T-helper 2 cell treated with Interferon-gamma antibody and Interleukin-4, amounts not matched to agents 100 ng/mL and 5 ng/mL, for 36 hours (primary cell): Measurements from ENCODE around the gene CCDC148. TPM values are rescaled to one million over a fixed set of nuclear protein-coding genes. Genes with fewer than 3 reads are reported as not detected.
"Not testable (repeated sequence)": the region's sequence is repeated elsewhere in the genome, so short reads cannot be mapped to it uniquely, and the experiment has no call there.

Experiments
- intact Hi-C: fragments of 100-400 bp; cut with micrococcal nuclease; formaldehyde crosslinking; loops from one replicate; pipeline ENCODE4 v1.15.1; 2023
- total RNA-seq: library from RNA; stranded (reverse); gene quantifications from 2 replicates; pipeline ENCODE4 v1.2.3, GENCODE V29; 2022

CCDC148 gene
- total RNA-seq, 1 donor from 2014 or later, result not detected

GRCh38 chr2:158300394-158300793 lies 156.2 kb downstream of the CCDC148 start:
- intact Hi-C loops, result no loop called here

GRCh38 chr2:158297606-158298005 lies 158.9 kb downstream of the CCDC148 start:
- intact Hi-C loops, result no loop called here

GRCh38 chr2:158297120-158297519 lies 159.4 kb downstream of the CCDC148 start:
- intact Hi-C loops, result no loop called here

GRCh38 chr2:158293722-158294121 lies 162.8 kb downstream of the CCDC148 start:
- intact Hi-C loops, result no loop called here

GRCh38 chr2:158291544-158292180 lies 164.9 kb downstream of the CCDC148 start:
- intact Hi-C loops, result no loop called here

- intact Hi-C loops, result no loop called here
These were observed 166.3 kb downstream of the CCDC148 start for GRCh38 chr2:158290225-158290624.

- intact Hi-C loops, result no loop called here
These were observed 179.7 kb downstream of the CCDC148 start for GRCh38 chr2:158276619-158277471.

GRCh38 chr2:158273791-158274190 lies 182.8 kb downstream of the CCDC148 start:
- intact Hi-C loops, result no loop called here

GRCh38 chr2:158270536-158270935 lies 186.0 kb downstream of the CCDC148 start:
- intact Hi-C loops, result no loop called here

- intact Hi-C loops, result no loop called here
These were observed 187.4 kb downstream of the CCDC148 start for GRCh38 chr2:158269143-158269542.

GRCh38 chr2:158266111-158266510 lies 190.4 kb downstream of the CCDC148 start:
- intact Hi-C loops, result no loop called here

GRCh38 chr2:158255257-158255656 lies 201.3 kb downstream of the CCDC148 start:
- intact Hi-C loops, result no loop called here

- intact Hi-C loops, result no loop called here
These were observed 203.4 kb downstream of the CCDC148 start for GRCh38 chr2:158253170-158253569.

- intact Hi-C loops, result no loop called here
These were observed 205.2 kb downstream of the CCDC148 start for GRCh38 chr2:158251356-158251755.

GRCh38 chr2:158243392-158243791 lies 213.2 kb downstream of the CCDC148 start:
- intact Hi-C loops, result no loop called here

- intact Hi-C loops, result no loop called here
These were observed 214.3 kb downstream of the CCDC148 start for GRCh38 chr2:158242280-158242679.

- intact Hi-C loops, result no loop called here
These were observed 215.6 kb downstream of the CCDC148 start for GRCh38 chr2:158240975-158241374.

GRCh38 chr2:158239271-158239670 lies 217.3 kb downstream of the CCDC148 start:
- intact Hi-C loops, result no loop called here

- intact Hi-C loops, result no loop called here
These were observed 222.1 kb downstream of the CCDC148 start for GRCh38 chr2:158234497-158234896.

GRCh38 chr2:158232476-158232875 lies 224.1 kb downstream of the CCDC148 start:
- intact Hi-C loops, result no loop called here

GRCh38 chr2:158228943-158229508 lies 227.5 kb downstream of the CCDC148 start:
- intact Hi-C loops, result no loop called here

GRCh38 chr2:158223066-158223465 lies 233.5 kb downstream of the CCDC148 start:
- intact Hi-C loops, result not testable (repeated sequence)
